Measurements from ENCODE around the gene SP5.
"Not testable (repeated sequence)": the region's sequence is repeated elsewhere in the genome, so short reads cannot be mapped to it uniquely, and the experiment has no call there.

Gene SP5

GRCh38 chr2:170711774-170712652 lies 3.1 kb upstream of the SP5 start:
- no peak for DNase-seq

- DNase-seq: no peak
Measured at GRCh38 chr2:170712653-170713542, 2.2 kb upstream of the SP5 start.

- no peak for DNase-seq
Measured at GRCh38 chr2:170713543-170714380, 1.4 kb upstream of the SP5 start.

GRCh38 chr2:170714381-170715061 lies 616 bp upstream of the SP5 start:
- DNase-seq: no peak

- no peak for DNase-seq
Measured at GRCh38 chr2:170715932-170716777, 1.0 kb downstream of the SP5 start.

- no peak for DNase-seq
Measured at GRCh38 chr2:170716851-170717598, 1.9 kb downstream of the SP5 start.

- no peak for DNase-seq
Measured at GRCh38 chr2:170717599-170717963, 2.4 kb downstream of the SP5 start.

GRCh38 chr2:170717991-170718589 lies 3.0 kb downstream of the SP5 start:
- no peak for DNase-seq

- DNase-seq: no peak
Measured at GRCh38 chr2:170719810-170720209, 4.7 kb downstream of the SP5 start.

GRCh38 chr2:170721678-170722077 lies 6.5 kb downstream of the SP5 start:
- DNase-seq: no peak

GRCh38 chr2:170722301-170722700 lies 7.2 kb downstream of the SP5 start:
- no peak for DNase-seq

GRCh38 chr2:170723446-170723958 lies 8.4 kb downstream of the SP5 start:
- DNase-seq: no peak

- DNase-seq: no peak
Measured at GRCh38 chr2:170733798-170734600, 18.9 kb downstream of the SP5 start.

- DNase-seq: not testable (repeated sequence)
Measured at GRCh38 chr2:170734601-170735000, 19.5 kb downstream of the SP5 start.

GRCh38 chr2:170736628-170737027 lies 21.5 kb downstream of the SP5 start:
- DNase-seq: no peak

- DNase-seq: no peak
Measured at GRCh38 chr2:170737406-170737805, 22.3 kb downstream of the SP5 start.

- DNase-seq: no peak
Measured at GRCh38 chr2:170737821-170738220, 22.7 kb downstream of the SP5 start.

GRCh38 chr2:170739048-170739447 lies 23.9 kb downstream of the SP5 start:
- peak; percentile 95 for DNase-seq

GRCh38 chr2:170739507-170740046 lies 24.4 kb downstream of the SP5 start:
- DNase-seq: no peak
